ENCODE data around the gene THSD4. TPM values are rescaled to one million over a fixed set of nuclear protein-coding genes. Genes with fewer than 3 reads are reported as not detected.
"Not testable (repeated sequence)": the region's sequence is repeated elsewhere in the genome, so short reads cannot be mapped to it uniquely, and the experiment has no call there.

THSD4 gene
- total RNA-seq, 4 donors from 2014 or later, result 2.7 to 49.2 (median 15.8) TPM

- no peak for TF ChIP-seq CTCF (IDR thresholded peaks at IDR 0.05)
- DNase-seq (ENCODE audit: low spot score), result no peak
- peak; percentile 81 for ATAC-seq (ENCODE audit: low FRiP score)
Observed at GRCh38 chr15:71669688-71670087, 554.4 kb downstream of the THSD4 start.

- not testable (repeated sequence) for DNase-seq (ENCODE audit: low spot score); ATAC-seq (ENCODE audit: low FRiP score)
Observed at GRCh38 chr15:71670222-71670621, 555.0 kb downstream of the THSD4 start.

GRCh38 chr15:71674354-71674753, 559.1 kb downstream of the THSD4 start:
- no peak for ATAC-seq (ENCODE audit: low FRiP score)
- no peak for DNase-seq (ENCODE audit: low spot score)
- TF ChIP-seq CTCF (IDR thresholded peaks at IDR 0.05), result no peak

GRCh38 chr15:71677352-71677751, 562.1 kb downstream of the THSD4 start:
- ATAC-seq (ENCODE audit: low FRiP score) (no peak), DNase-seq (ENCODE audit: low spot score) (no peak)
- no peak for TF ChIP-seq CTCF (IDR thresholded peaks at IDR 0.05)

GRCh38 chr15:71677766-71678165, 562.5 kb downstream of the THSD4 start:
- ATAC-seq (ENCODE audit: low FRiP score), result no peak
- DNase-seq (ENCODE audit: low spot score), result no peak
- TF ChIP-seq CTCF (IDR thresholded peaks at IDR 0.05), result no peak

- no peak for DNase-seq (ENCODE audit: low spot score)
- no peak for TF ChIP-seq CTCF (IDR thresholded peaks at IDR 0.05)
- ATAC-seq (ENCODE audit: low FRiP score), result no peak
Observed at GRCh38 chr15:71678191-71678590, 562.9 kb downstream of the THSD4 start.

- DNase-seq (ENCODE audit: low spot score), result no peak
- no peak for TF ChIP-seq CTCF (IDR thresholded peaks at IDR 0.05)
- ATAC-seq (ENCODE audit: low FRiP score), result no peak
Observed at GRCh38 chr15:71678605-71679004, 563.3 kb downstream of the THSD4 start.
